ENCODE data around the gene C4orf17. TPM values are rescaled to one million over a fixed set of nuclear protein-coding genes. Genes with fewer than 3 reads are reported as not detected.

Gene C4orf17
- total RNA-seq, 1 donor from 2014 or later = not detected

GRCh38 chr4:99468889-99469288 is 41.9 kb upstream of the C4orf17 start:
- Mint-ChIP-seq H3K36me3 (ENCODE audit: low read depth, unreplicated experiment) (no peaks in the 10 kb centered on the region), H3K4me1 (ENCODE audit: unreplicated experiment) (no peaks in the 10 kb centered on the region), H3K27me3 (ENCODE audit: unreplicated experiment) (no peaks in the 10 kb centered on the region), H3K27ac (ENCODE audit: unreplicated experiment) (no peak overlapping the region), H3K9me3 (ENCODE audit: unreplicated experiment) (no peaks in the 10 kb centered on the region), H3K4me3 (ENCODE audit: unreplicated experiment) (no peak overlapping the region)
- no peak for DNase-seq (ENCODE audit: low spot score)
- TF ChIP-seq, protein P1, sequence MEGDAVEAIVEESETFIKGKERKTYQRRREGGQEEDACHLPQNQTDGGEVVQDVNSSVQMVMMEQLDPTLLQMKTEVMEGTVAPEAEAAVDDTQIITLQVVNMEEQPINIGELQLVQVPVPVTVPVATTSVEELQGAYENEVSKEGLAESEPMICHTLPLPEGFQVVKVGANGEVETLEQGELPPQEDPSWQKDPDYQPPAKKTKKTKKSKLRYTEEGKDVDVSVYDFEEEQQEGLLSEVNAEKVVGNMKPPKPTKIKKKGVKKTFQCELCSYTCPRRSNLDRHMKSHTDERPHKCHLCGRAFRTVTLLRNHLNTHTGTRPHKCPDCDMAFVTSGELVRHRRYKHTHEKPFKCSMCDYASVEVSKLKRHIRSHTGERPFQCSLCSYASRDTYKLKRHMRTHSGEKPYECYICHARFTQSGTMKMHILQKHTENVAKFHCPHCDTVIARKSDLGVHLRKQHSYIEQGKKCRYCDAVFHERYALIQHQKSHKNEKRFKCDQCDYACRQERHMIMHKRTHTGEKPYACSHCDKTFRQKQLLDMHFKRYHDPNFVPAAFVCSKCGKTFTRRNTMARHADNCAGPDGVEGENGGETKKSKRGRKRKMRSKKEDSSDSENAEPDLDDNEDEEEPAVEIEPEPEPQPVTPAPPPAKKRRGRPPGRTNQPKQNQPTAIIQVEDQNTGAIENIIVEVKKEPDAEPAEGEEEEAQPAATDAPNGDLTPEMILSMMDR (IDR thresholded peaks at IDR 0.05; ENCODE audit: unreplicated experiment) = no peak

DNA sequence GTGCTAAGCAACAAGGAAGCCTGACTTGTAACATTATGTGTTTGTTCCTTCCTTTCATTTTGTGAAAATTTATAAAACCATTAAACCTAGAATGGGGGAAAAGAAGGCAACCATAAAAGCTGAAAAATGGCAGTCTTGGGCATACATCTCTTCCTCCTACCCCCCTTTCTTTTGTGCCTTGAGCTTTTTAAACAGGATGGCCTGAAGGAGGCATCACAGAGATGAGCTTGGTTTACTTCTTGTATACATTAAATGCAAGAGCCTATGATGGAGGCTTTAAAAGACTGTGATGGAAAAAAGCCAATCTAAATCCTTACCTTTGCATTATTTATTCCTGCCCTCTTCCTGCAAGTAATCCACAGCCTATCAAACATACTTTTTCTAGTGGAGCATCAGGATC is 39.5 kb upstream of the C4orf17 start:
- H3K27me3 Mint-ChIP-seq (ENCODE audit: unreplicated experiment) = no peaks in the 10 kb centered on the region
- no peak for DNase-seq (ENCODE audit: low spot score)
- H3K4me3 Mint-ChIP-seq (ENCODE audit: unreplicated experiment) = no peak overlapping the region
- H3K4me1 Mint-ChIP-seq (ENCODE audit: unreplicated experiment) = no peaks in the 10 kb centered on the region
- H3K27ac Mint-ChIP-seq (ENCODE audit: unreplicated experiment) = no peak overlapping the region
- no peaks in the 10 kb centered on the region for H3K9me3 Mint-ChIP-seq (ENCODE audit: unreplicated experiment)
- no peaks in the 10 kb centered on the region for H3K36me3 Mint-ChIP-seq (ENCODE audit: low read depth, unreplicated experiment)
- TF ChIP-seq, protein P1 (IDR thresholded peaks at IDR 0.05; ENCODE audit: unreplicated experiment) = no peak

DNA sequence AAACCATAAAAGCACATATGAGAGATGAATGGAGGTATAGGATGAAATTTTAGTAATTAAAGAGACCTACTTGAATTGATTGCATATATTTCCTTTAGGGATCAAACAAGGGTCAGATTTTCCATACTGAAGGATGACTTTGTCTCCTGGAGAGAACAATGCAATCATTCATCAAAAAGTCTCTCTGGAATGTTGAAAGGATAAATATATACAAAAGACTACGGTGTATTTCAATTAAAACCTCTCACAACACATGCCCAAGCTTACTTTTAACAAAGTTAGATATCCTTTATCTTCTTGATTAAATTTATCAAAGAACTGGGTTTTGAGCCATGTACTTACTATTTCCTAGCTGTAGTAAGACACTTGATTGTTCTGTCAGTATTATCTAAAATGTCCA is 38.9 kb upstream of the C4orf17 start:
- Mint-ChIP-seq H3K9me3 (ENCODE audit: unreplicated experiment) (no peaks in the 10 kb centered on the region), H3K4me3 (ENCODE audit: unreplicated experiment) (no peak overlapping the region), H3K4me1 (ENCODE audit: unreplicated experiment) (no peaks in the 10 kb centered on the region), H3K27me3 (ENCODE audit: unreplicated experiment) (no peaks in the 10 kb centered on the region), H3K36me3 (ENCODE audit: low read depth, unreplicated experiment) (no peaks in the 10 kb centered on the region), H3K27ac (ENCODE audit: unreplicated experiment) (no peak overlapping the region)
- TF ChIP-seq, protein P1 (IDR thresholded peaks at IDR 0.05; ENCODE audit: unreplicated experiment) = no peak
- DNase-seq (ENCODE audit: low spot score) = no peak

DNA sequence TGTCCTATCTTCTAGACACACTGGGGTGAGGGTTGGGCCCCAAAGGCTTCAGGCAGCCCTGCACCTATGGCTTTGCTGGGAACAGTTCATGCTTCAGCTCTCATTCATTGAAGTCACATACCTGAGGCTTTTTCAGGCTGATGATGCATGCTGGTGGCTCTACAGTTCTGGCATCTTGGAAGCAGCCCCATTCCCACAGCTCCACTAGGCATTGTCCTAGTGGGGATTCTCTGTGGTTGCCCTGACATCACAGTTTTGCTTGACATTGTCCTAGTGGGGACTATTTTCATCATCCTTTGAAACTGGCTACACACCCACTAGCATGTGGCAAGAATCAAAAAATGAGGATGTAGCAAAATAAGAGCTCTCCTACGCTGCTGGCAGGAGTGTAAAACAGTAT is 37.7 kb upstream of the C4orf17 start:
- Mint-ChIP-seq H3K9me3 (ENCODE audit: unreplicated experiment) (no peaks in the 10 kb centered on the region), H3K4me3 (ENCODE audit: unreplicated experiment) (no peak overlapping the region), H3K27me3 (ENCODE audit: unreplicated experiment) (no peaks in the 10 kb centered on the region), H3K36me3 (ENCODE audit: low read depth, unreplicated experiment) (no peaks in the 10 kb centered on the region), H3K4me1 (ENCODE audit: unreplicated experiment) (no peaks in the 10 kb centered on the region), H3K27ac (ENCODE audit: unreplicated experiment) (no peak overlapping the region)
- TF ChIP-seq, protein P1 (IDR thresholded peaks at IDR 0.05; ENCODE audit: unreplicated experiment) = no peak
- DNase-seq (ENCODE audit: low spot score) = no peak

GRCh38 chr4:99483636-99484035 is 27.2 kb upstream of the C4orf17 start:
- H3K36me3 Mint-ChIP-seq (ENCODE audit: low read depth, unreplicated experiment) = peaks cover 20% of the 10 kb centered on the region

More at GRCh38 chr4:99483636-99484035, 27.2 kb upstream of the C4orf17 start:
- TF ChIP-seq, protein P1 (IDR thresholded peaks at IDR 0.05; ENCODE audit: unreplicated experiment) = no peak
- H3K4me3 Mint-ChIP-seq (ENCODE audit: unreplicated experiment) = no peak overlapping the region
- H3K27me3 Mint-ChIP-seq (ENCODE audit: unreplicated experiment) = no peaks in the 10 kb centered on the region
- H3K9me3 Mint-ChIP-seq (ENCODE audit: unreplicated experiment) = peaks cover 24% of the 10 kb centered on the region
- no peak for DNase-seq (ENCODE audit: low spot score)
- no peak overlapping the region for H3K27ac Mint-ChIP-seq (ENCODE audit: unreplicated experiment)
- no peaks in the 10 kb centered on the region for H3K4me1 Mint-ChIP-seq (ENCODE audit: unreplicated experiment)

All from endothelial cell (in vitro differentiated cells).